OCI-LY7 (cell line): ENCODE measurements around the gene IP6K3. TPM values are rescaled to one million over a fixed set of nuclear protein-coding genes. Genes with fewer than 3 reads are reported as not detected.

Experiments used
- BruUV-seq: library from RNA; stranded (reverse); fragments of 400-500 nt; replicated peaks from 2 replicates; lab custom pipeline; 2021; lab: Mats Ljungman, UMichigan
- CTCF ChIA-PET: fragments of 300-600 bp; sonication (Branson Sonifier 250); formaldehyde crosslinking; loops from one replicate; lab custom pipeline; 2022; ENCODE audit warnings: antibody characterized with exemption; ENCODE audit not compliant: unreplicated experiment; lab: Charles Lee
- POLR2A ChIA-PET: fragments of 300-600 bp; sonication (Branson Sonifier 250); formaldehyde crosslinking; loops from one replicate; lab custom pipeline; 2022; ENCODE audit warnings: antibody characterized with exemption; lab: Charles Lee
- DNase-seq: peaks from one replicate; pipeline ENCODE4 v3.0.0-alpha.2; 2015; ENCODE audit warnings: low spot score
- H2AFZ ChIP-seq: fragments of 200-600 bp; sonication (generic), shearing (Covaris generic); 2 replicates; pipeline ENCODE4 v1.6.1; 2014; ENCODE audit warnings: mild to moderate bottlenecking, antibody characterized with exemption, low read length, moderate library complexity
- H3K27ac ChIP-seq: fragments of 200-600 bp; sonication (generic); 2 replicates; pipeline ENCODE4 v1.5.1; 2014; ENCODE audit warnings: mixed run types, low read depth, mild to moderate bottlenecking, moderate library complexity, low read length, inconsistent platforms; ENCODE audit not compliant: poor library complexity, severe bottlenecking
- H3K36me3 ChIP-seq: fragments of 200-600 bp; sonication (generic); 2 replicates; pipeline ENCODE4 v1.6.1; 2014; ENCODE audit warnings: mild to moderate bottlenecking, antibody characterized with exemption, low read length, moderate library complexity, mixed read lengths; ENCODE audit not compliant: insufficient read depth
- H3K4me1 ChIP-seq: fragments of 200-600 bp; sonication (generic); 2 replicates; pipeline ENCODE4 v1.5.1; 2014; ENCODE audit warnings: mild to moderate bottlenecking, low read length; ENCODE audit not compliant: insufficient read depth, poor library complexity, severe bottlenecking
- H3K4me2 ChIP-seq: fragments of 200-600 bp; sonication (generic); 2 replicates; pipeline ENCODE4 v1.6.1; 2014; ENCODE audit warnings: mild to moderate bottlenecking, low read length
- H3K4me3 ChIP-seq: fragments of 200-600 bp; sonication (generic); 2 replicates; pipeline ENCODE4 v1.5.1; 2014; ENCODE audit warnings: mild to moderate bottlenecking, low read depth, low read length; ENCODE audit not compliant: poor library complexity, severe bottlenecking
- H3K79me2 ChIP-seq: fragments of 200-600 bp; sonication (generic); 2 replicates; pipeline ENCODE4 v1.6.1; 2016; ENCODE audit warnings: low read depth, mild to moderate bottlenecking, low read length, moderate library complexity, mixed read lengths; ENCODE audit not compliant: insufficient read depth
- H3K9me2 ChIP-seq: fragments of 200-600 bp; sonication (generic); 2 replicates; pipeline ENCODE4 v1.6.1; 2016; ENCODE audit warnings: mild to moderate bottlenecking, low read length, mixed read lengths; ENCODE audit not compliant: insufficient read depth
- H3K9me3 ChIP-seq: fragments of 200-600 bp; sonication (generic); 2 replicates; pipeline ENCODE4 v1.6.1; 2014; ENCODE audit warnings: mild to moderate bottlenecking, mixed run types, low read length, mixed read lengths
- H4K20me1 ChIP-seq: fragments of 200-600 bp; sonication (generic); 2 replicates; pipeline ENCODE4 v1.6.1; 2014; ENCODE audit warnings: mild to moderate bottlenecking, antibody characterized with exemption, low read length, moderate library complexity, mixed read lengths; ENCODE audit not compliant: insufficient read depth
- EZH2phosphoT487 ChIP-seq: fragments of 200-600 bp; sonication (generic); IDR thresholded peaks from 2 replicates; pipeline ENCODE4 v1.6.1; 2018; ENCODE audit warnings: low read depth, borderline replicate concordance, mild to moderate bottlenecking, mixed run types, antibody characterized with exemption, low read length, moderate library complexity, mixed read lengths
- intact Hi-C: fragments of 100-400 bp; cut with micrococcal nuclease; formaldehyde crosslinking; loops from one replicate; pipeline ENCODE4 v1.10.0; 2022; ENCODE audit not compliant: unreplicated experiment
- total RNA-seq, 2 experiments: library from RNA; depleted of rRNA in 1 of 2; stranded (reverse); fragments of >200 nt in 1 of 2; shearing (Covaris generic) in 1 of 2; gene quantifications; 2 replicates each; pipeline ENCODE4 v1.2.3, GENCODE V29; 2014 to 2022
- TF ChIP-seq, protein P1 (sequence below): fragments of 200-600 bp; sonication (generic); conservative IDR thresholded peaks from 2 replicates; pipeline ENCODE4 v1.5.1; 2014; ENCODE audit warnings: mild to moderate bottlenecking, antibody characterized with exemption, low read length, moderate library complexity, mixed read lengths

The IP6K3 gene
- total RNA-seq, 2 experiments from 2014 or later, result not detected

- no peak for TF ChIP-seq EZH2phosphoT487
- TF ChIP-seq, protein P1, sequence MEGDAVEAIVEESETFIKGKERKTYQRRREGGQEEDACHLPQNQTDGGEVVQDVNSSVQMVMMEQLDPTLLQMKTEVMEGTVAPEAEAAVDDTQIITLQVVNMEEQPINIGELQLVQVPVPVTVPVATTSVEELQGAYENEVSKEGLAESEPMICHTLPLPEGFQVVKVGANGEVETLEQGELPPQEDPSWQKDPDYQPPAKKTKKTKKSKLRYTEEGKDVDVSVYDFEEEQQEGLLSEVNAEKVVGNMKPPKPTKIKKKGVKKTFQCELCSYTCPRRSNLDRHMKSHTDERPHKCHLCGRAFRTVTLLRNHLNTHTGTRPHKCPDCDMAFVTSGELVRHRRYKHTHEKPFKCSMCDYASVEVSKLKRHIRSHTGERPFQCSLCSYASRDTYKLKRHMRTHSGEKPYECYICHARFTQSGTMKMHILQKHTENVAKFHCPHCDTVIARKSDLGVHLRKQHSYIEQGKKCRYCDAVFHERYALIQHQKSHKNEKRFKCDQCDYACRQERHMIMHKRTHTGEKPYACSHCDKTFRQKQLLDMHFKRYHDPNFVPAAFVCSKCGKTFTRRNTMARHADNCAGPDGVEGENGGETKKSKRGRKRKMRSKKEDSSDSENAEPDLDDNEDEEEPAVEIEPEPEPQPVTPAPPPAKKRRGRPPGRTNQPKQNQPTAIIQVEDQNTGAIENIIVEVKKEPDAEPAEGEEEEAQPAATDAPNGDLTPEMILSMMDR, result no peak
- no TSS peak for BruUV-seq
- peaks cover 14% of the 10 kb centered on the region; the same call in 1 of the 2 replicates for H4K20me1 ChIP-seq
- H3K36me3 ChIP-seq, result peaks cover 77% of the 10 kb centered on the region
- POLR2A ChIA-PET, result no interaction called here
- H3K9me2 ChIP-seq, result no peaks in the 10 kb centered on the region
- DNase-seq, result no peak
- intact Hi-C loops, result no loop called here
- CTCF ChIA-PET, result no interaction called here
- H3K4me2 ChIP-seq, result no peak overlapping the region
- no peaks in the 10 kb centered on the region for H3K9me3 ChIP-seq
- no peak overlapping the region for H3K4me3 ChIP-seq
- H3K79me2 ChIP-seq, result peaks cover 20% of the 10 kb centered on the region; the same call in 1 of the 2 replicates
- H2AFZ ChIP-seq, result no peak overlapping the region
- H3K4me1 ChIP-seq, result peaks cover 23% of the 10 kb centered on the region
- no peak overlapping the region for H3K27ac ChIP-seq
These were observed 37.2 kb upstream of the IP6K3 start for GRCh38 chr6:33783781-33784520.

GRCh38 chr6:33782561-33782960, 35.9 kb upstream of the IP6K3 start:
- Histone ChIP-seq H3K4me3 (no peak overlapping the region), H3K4me2 (no peak overlapping the region), H3K79me2 (peaks cover 15% of the 10 kb centered on the region; the same call in 1 of the 2 replicates), H3K9me3 (no peaks in the 10 kb centered on the region), H3K36me3 (peaks cover 90% of the 10 kb centered on the region), H3K4me1 (peaks cover 20% of the 10 kb centered on the region), H3K9me2 (no peaks in the 10 kb centered on the region), H4K20me1 (peaks cover 11% of the 10 kb centered on the region; the same call in 1 of the 2 replicates), H3K27ac (no peak overlapping the region), H2AFZ (no peak overlapping the region)
- TF ChIP-seq, protein P1, result no peak
- TF ChIP-seq EZH2phosphoT487, result no peak
- POLR2A ChIA-PET, result no interaction called here
- no peak for DNase-seq
- intact Hi-C loops, result no loop called here
- CTCF ChIA-PET, result no interaction called here
- no TSS peak for BruUV-seq
